HFFc6 (cell line): ENCODE data around the gene MAN2A1. TPM values are rescaled to one million over a fixed set of nuclear protein-coding genes. Genes with fewer than 3 reads are reported as not detected.

Experiments used
- DNase-seq: peaks from one replicate; pipeline ENCODE4 v3.0.0-alpha.2; 2018
- H3K27ac Mint-ChIP-seq: 2 replicates; pipeline ENCODE4 v1.8.0; 2020; ENCODE audit warnings: mild to moderate bottlenecking, mixed read lengths
- H3K27me3 Mint-ChIP-seq: 2 replicates; pipeline ENCODE4 v1.8.0; 2021; ENCODE audit warnings: mild to moderate bottlenecking, moderate library complexity, mixed read lengths; ENCODE audit not compliant: insufficient read depth
- H3K36me3 Mint-ChIP-seq: 2 replicates; pipeline ENCODE4 v1.8.0; 2021; ENCODE audit warnings: low read depth, mixed read lengths
- H3K4me1 Mint-ChIP-seq: 2 replicates; pipeline ENCODE4 v1.8.0; 2020; ENCODE audit warnings: low read depth, mixed read lengths
- H3K4me3 Mint-ChIP-seq: 2 replicates; pipeline ENCODE4 v1.8.0; 2020; ENCODE audit warnings: mild to moderate bottlenecking, moderate library complexity, mixed read lengths
- H3K9me3 Mint-ChIP-seq: 2 replicates; pipeline ENCODE4 v1.8.0; 2020; ENCODE audit warnings: mild to moderate bottlenecking, mixed read lengths
- long read RNA-seq: library from polyadenylated mRNA; unstranded; transcript quantifications from one replicate; pipeline ENCODE4 v2.0.0, GENCODE V29; 2019
- total RNA-seq, 6 experiments: library from RNA; stranded (reverse); fragmentation: NEBNext Ultra II Directional; extraction: Animal tissue kit (Norgen Biotek cat#: 25700); gene quantifications; 2 replicates in 1 of 6; 3 replicates in 5 of 6; pipeline ENCODE4 v1.2.3, GENCODE V29; 2021
- TF ChIP-seq, protein P1 (sequence below): fragments of 200-600 bp; sonication (generic); IDR thresholded peaks from 2 replicates; pipeline ENCODE4 v1.5.0; 2021; ENCODE audit warnings: antibody characterized with exemption, mild to moderate bottlenecking

MAN2A1 gene
- 10 to 100 TPM; 29.1 to 47.7 (median 39.0) TPM for total RNA-seq
- long read RNA-seq, full-length matches to known transcripts = 4 of 21 reads
- long read RNA-seq, partial matches to known transcripts = 5 of 21 reads
- long read RNA-seq, other reads (novel, unspliced or antisense) = 12 of 21 reads

GRCh38 chr5:109689740-109690241 is at the start of gene MAN2A1:
Gene MAN2A1, plus strand, starts transcription at chr5:109689927. Its CDS starts 491 bp downstream, at chr5:109690418.
- Mint-ChIP-seq H3K9me3 (peaks cover 12% of the 10 kb centered on the region; the same call in 1 of the 2 replicates), H3K4me3 (peak within 1 kb of the TSS; percentile 96), H3K27ac (peak within 1 kb of the TSS; percentile 94), H3K27me3 (peaks cover 2% of the 10 kb centered on the region), H3K36me3 (no peaks in the 10 kb centered on the region), H3K4me1 (peaks cover 38% of the 10 kb centered on the region)
- TF ChIP-seq, protein P1, sequence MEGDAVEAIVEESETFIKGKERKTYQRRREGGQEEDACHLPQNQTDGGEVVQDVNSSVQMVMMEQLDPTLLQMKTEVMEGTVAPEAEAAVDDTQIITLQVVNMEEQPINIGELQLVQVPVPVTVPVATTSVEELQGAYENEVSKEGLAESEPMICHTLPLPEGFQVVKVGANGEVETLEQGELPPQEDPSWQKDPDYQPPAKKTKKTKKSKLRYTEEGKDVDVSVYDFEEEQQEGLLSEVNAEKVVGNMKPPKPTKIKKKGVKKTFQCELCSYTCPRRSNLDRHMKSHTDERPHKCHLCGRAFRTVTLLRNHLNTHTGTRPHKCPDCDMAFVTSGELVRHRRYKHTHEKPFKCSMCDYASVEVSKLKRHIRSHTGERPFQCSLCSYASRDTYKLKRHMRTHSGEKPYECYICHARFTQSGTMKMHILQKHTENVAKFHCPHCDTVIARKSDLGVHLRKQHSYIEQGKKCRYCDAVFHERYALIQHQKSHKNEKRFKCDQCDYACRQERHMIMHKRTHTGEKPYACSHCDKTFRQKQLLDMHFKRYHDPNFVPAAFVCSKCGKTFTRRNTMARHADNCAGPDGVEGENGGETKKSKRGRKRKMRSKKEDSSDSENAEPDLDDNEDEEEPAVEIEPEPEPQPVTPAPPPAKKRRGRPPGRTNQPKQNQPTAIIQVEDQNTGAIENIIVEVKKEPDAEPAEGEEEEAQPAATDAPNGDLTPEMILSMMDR = no peak; the same call in 1 of the 2 replicates
- peak; percentile 59 for DNase-seq

- DNase-seq = no peak
- H3K27me3 Mint-ChIP-seq = no peaks in the 10 kb centered on the region; the same call in 1 of the 2 replicates
- TF ChIP-seq, protein P1 = no peak
- H3K4me3 Mint-ChIP-seq = no peak overlapping the region
- H3K36me3 Mint-ChIP-seq = no peaks in the 10 kb centered on the region
- H3K4me1 Mint-ChIP-seq = no peaks in the 10 kb centered on the region
- no peak overlapping the region for H3K27ac Mint-ChIP-seq
- no peaks in the 10 kb centered on the region for H3K9me3 Mint-ChIP-seq
Observed at GRCh38 chr5:109640976-109641375, 48.8 kb upstream of the MAN2A1 start.

DNA sequence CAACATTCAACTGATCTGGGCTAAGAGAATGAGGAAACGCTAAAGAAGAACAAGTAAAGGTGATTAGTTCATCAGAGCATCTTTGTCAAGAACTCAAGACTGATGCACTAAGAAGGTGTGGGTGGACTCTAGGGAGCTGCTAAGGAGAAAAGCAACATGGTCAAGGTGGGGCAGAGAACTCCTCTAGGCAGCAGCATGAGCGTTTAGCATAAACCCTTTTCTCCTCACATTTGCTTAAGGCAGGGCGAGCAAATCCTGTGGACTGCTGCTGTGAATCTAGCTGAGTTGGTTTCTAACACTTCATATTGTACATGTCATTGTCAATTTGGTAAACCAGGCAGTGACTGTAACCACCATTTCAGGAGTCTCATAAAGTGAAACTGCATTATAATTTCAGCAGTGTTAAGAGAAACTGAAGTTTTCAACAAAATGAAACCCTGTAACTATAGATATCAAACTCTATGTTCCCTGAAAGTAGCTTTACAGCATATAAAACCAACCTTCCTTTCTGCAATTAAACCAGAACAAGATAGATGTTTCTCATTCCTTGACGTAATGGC is 45.9 kb upstream of the MAN2A1 start:
- DNase-seq = no peak
- Mint-ChIP-seq H3K27ac (no peak overlapping the region), H3K4me1 (no peaks in the 10 kb centered on the region), H3K9me3 (no peaks in the 10 kb centered on the region), H3K4me3 (no peak overlapping the region), H3K27me3 (no peaks in the 10 kb centered on the region; the same call in 1 of the 2 replicates), H3K36me3 (no peaks in the 10 kb centered on the region)
- TF ChIP-seq, protein P1 = no peak

DNA sequence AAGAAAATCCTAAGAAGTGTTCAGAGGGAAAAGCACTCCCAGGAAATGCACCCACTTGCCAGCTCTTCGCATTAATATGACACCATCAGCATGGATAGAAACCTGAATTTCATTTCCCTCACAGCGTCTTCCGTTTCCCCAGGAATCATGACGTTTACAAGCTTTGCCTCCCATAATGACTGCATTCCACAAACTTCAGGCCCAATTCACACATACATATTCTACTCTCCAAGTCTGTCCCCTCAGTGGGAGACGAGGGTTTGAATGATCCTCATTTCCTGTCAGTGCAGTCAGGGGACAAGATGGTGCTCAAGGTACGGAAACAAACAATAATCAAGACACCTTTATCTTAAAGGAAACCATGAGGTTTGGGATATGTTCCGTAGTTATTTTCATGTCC is 44.9 kb upstream of the MAN2A1 start:
- Mint-ChIP-seq H3K4me1 (no peaks in the 10 kb centered on the region), H3K36me3 (no peaks in the 10 kb centered on the region), H3K4me3 (no peak overlapping the region), H3K27ac (no peak overlapping the region), H3K27me3 (no peaks in the 10 kb centered on the region; the same call in 1 of the 2 replicates), H3K9me3 (no peaks in the 10 kb centered on the region)
- DNase-seq = no peak
- TF ChIP-seq, protein P1 = no peak

DNA sequence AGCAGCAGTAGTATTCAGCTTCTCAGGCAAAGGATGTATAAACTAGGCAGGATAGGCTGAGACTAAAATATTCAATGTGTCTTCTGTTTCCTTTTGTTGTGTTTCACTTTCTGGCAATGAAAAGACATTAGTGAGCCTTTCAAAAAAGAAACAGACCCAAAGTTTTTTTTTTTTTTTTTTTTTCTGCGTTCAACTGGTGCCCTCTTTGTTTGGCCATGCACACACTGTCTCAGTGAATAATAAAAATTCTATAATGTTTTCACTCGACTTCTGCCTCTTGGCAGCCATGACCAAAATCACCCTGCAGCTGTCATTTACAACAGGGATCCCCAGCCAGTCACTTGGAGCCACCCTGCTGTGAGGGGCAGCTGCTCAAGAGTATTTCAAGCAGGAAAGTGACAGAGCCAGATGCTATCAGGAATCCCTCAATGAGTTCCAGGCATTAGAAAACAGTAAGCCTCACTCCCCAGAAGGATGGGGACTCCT is 44.0 kb upstream of the MAN2A1 start:
- Mint-ChIP-seq H3K4me3 (no peak overlapping the region), H3K27ac (no peak overlapping the region), H3K9me3 (no peaks in the 10 kb centered on the region), H3K36me3 (no peaks in the 10 kb centered on the region), H3K27me3 (no peaks in the 10 kb centered on the region; the same call in 1 of the 2 replicates), H3K4me1 (no peaks in the 10 kb centered on the region)
- TF ChIP-seq, protein P1 = no peak
- no peak for DNase-seq
